IMR-90 (cell line): ENCODE measurements around the gene ARF1. TPM values are rescaled to one million over a fixed set of nuclear protein-coding genes. Genes with fewer than 3 reads are reported as not detected.

Source experiments
- ATAC-seq: fragments of 200-7000 bp; cut with Tn5 transposase; 2 replicates; pipeline ENCODE4 v1.9.1; 2020; ENCODE audit warnings: low read depth, mild to moderate bottlenecking, moderate library complexity
- BruUV-seq: library from RNA; stranded (reverse); fragments of 400-500 nt; replicated peaks from 2 replicates; lab custom pipeline; 2021; lab: Mats Ljungman, UMichigan
- CTCF ChIA-PET: fragments of 300-600 bp; formaldehyde crosslinking; extraction: SDS; loops from one replicate; lab custom pipeline; 2021; ENCODE audit warnings: antibody characterized with exemption; lab: Yijun Ruan, JAX
- POLR2A ChIA-PET: fragments of 300-600 bp; sonication (Branson Sonifier 250); formaldehyde crosslinking; loops from one replicate; lab custom pipeline; 2022; ENCODE audit warnings: antibody characterized with exemption; ENCODE audit not compliant: unreplicated experiment; lab: Charles Lee
- DNase-seq: peaks from one replicate; pipeline ENCODE4 v3.0.0; 2013
- H2AFZ ChIP-seq: replicated peaks from 2 replicates; pipeline ENCODE3; 2013; ENCODE audit warnings: low read length, mild to moderate bottlenecking; ENCODE audit not compliant: poor library complexity
- H2AK5ac ChIP-seq: 2 replicates; pipeline ENCODE4 v1.6.1; 2013; ENCODE audit warnings: low read depth, low read length, inconsistent platforms
- H2AK9ac ChIP-seq: replicated peaks from 2 replicates; pipeline ENCODE3; 2013; ENCODE audit warnings: mild to moderate bottlenecking, low read depth, low read length, moderate library complexity; ENCODE audit not compliant: poor library complexity
- H2BK120ac ChIP-seq: 2 replicates; pipeline ENCODE4 v1.6.1; 2013; ENCODE audit warnings: low read depth, low read length, inconsistent platforms
- H2BK15ac ChIP-seq: 3 replicates; pipeline ENCODE4 v1.6.1; 2013; ENCODE audit warnings: low read depth, low read length, inconsistent platforms
- H2BK20ac ChIP-seq: 2 replicates; pipeline ENCODE4 v1.6.1; 2013; ENCODE audit warnings: low read depth, mild to moderate bottlenecking, inconsistent platforms, low read length, moderate library complexity
- H2BK5ac ChIP-seq: 2 replicates; pipeline ENCODE4 v1.6.1; 2013; ENCODE audit warnings: mild to moderate bottlenecking, low read depth, low read length, inconsistent platforms; ENCODE audit not compliant: poor library complexity, severe bottlenecking
- H3K14ac ChIP-seq: replicated peaks from 2 replicates; pipeline ENCODE4 v1.6.1; 2013; ENCODE audit warnings: low read depth, low read length, inconsistent platforms
- H3K18ac ChIP-seq: 2 replicates; pipeline ENCODE4 v1.6.1; 2013; ENCODE audit warnings: low read depth, low read length, control low read depth
- H3K23ac ChIP-seq: 2 replicates; pipeline ENCODE4 v1.6.1; 2013; ENCODE audit warnings: low read depth, low read length, inconsistent platforms
- H3K27ac ChIP-seq: 2 replicates; pipeline ENCODE4 v1.5.1; 2013; ENCODE audit warnings: mild to moderate bottlenecking, control low read depth, low read length; ENCODE audit not compliant: insufficient read depth
- H3K27me3 ChIP-seq: 2 replicates; pipeline ENCODE4 v1.6.1; 2013; ENCODE audit warnings: low read length; ENCODE audit not compliant: control insufficient read depth, insufficient read depth
- H3K36me3 ChIP-seq: 2 replicates; pipeline ENCODE4 v1.6.1; 2013; ENCODE audit warnings: low read length, mixed read lengths; ENCODE audit not compliant: control insufficient read depth, insufficient read depth
- H3K4ac ChIP-seq: 2 replicates; pipeline ENCODE4 v1.6.1; 2013; ENCODE audit warnings: low read depth, low read length, inconsistent platforms
- H3K4me1 ChIP-seq: 2 replicates; pipeline ENCODE4 v1.6.1; 2013; ENCODE audit warnings: low read length, mixed read lengths; ENCODE audit not compliant: control insufficient read depth, insufficient read depth
- H3K4me2 ChIP-seq: 2 replicates; pipeline ENCODE4 v1.6.1; 2013; ENCODE audit warnings: low read depth, mild to moderate bottlenecking, control low read depth, low read length, moderate library complexity
- H3K4me3 ChIP-seq: 2 replicates; pipeline ENCODE4 v1.5.1; 2013; ENCODE audit warnings: low read depth, mild to moderate bottlenecking, control low read depth, low read length, moderate library complexity; ENCODE audit not compliant: insufficient read depth
- H3K56ac ChIP-seq: 2 replicates; pipeline ENCODE4 v1.6.1; 2013; ENCODE audit warnings: low read length, inconsistent platforms; ENCODE audit not compliant: insufficient read depth; ENCODE audit errors: extremely low read depth
- H3K79me1 ChIP-seq, 2 experiments: 2 replicates each; pipeline ENCODE4 v1.6.1; 2013; ENCODE audit warnings: low read length in 2 of 2, inconsistent platforms in 1 of 2, low read depth in 1 of 2
- H3K9ac ChIP-seq: 2 replicates; pipeline ENCODE4 v1.6.1; 2013; ENCODE audit warnings: low read depth, low read length, control low read depth
- H3K9me1 ChIP-seq: 2 replicates; pipeline ENCODE4 v1.6.1; 2013; ENCODE audit warnings: low read length, inconsistent platforms; ENCODE audit not compliant: insufficient read depth
- H3K9me3 ChIP-seq: 2 replicates; pipeline ENCODE4 v1.6.1; 2013; ENCODE audit warnings: low read length; ENCODE audit not compliant: control insufficient read depth, insufficient read depth
- H4K20me1 ChIP-seq: 2 replicates; pipeline ENCODE4 v1.6.1; 2013; ENCODE audit warnings: low read length, inconsistent platforms; ENCODE audit not compliant: insufficient read depth
- H4K5ac ChIP-seq: 2 replicates; pipeline ENCODE4 v1.6.1; 2013; ENCODE audit warnings: mild to moderate bottlenecking, low read depth, low read length, control low read depth
- H4K8ac ChIP-seq, 2 experiments: 2 replicates each; pipeline ENCODE4 v1.6.1; 2013; ENCODE audit warnings: low read depth in 2 of 2, low read length in 2 of 2, control low read depth in 1 of 2, inconsistent platforms in 1 of 2
- H4K91ac ChIP-seq: 2 replicates; pipeline ENCODE4 v1.6.1; 2013; ENCODE audit warnings: low read depth, low read length, inconsistent platforms; ENCODE audit not compliant: insufficient read depth
- BHLHE40 ChIP-seq: fragments of 150-350 bp; IDR thresholded peaks from 2 replicates; pipeline ENCODE4 v1.6.1; 2016; ENCODE audit warnings: mild to moderate bottlenecking, low read depth, low read length
- CHD1 ChIP-seq: IDR thresholded peaks from 2 replicates; pipeline ENCODE4 v1.6.1; 2012; ENCODE audit warnings: low read depth, low read length, improper control_type of control experiment
- MAFK ChIP-seq: IDR thresholded peaks from 2 replicates; pipeline ENCODE4 v1.6.1; 2012; ENCODE audit warnings: low read depth, low read length, improper control_type of control experiment
- MAZ ChIP-seq: IDR thresholded peaks from 2 replicates; pipeline ENCODE4 v1.6.1; 2012; ENCODE audit warnings: low read depth, mild to moderate bottlenecking, low read length, improper control_type of control experiment, moderate library complexity, borderline replicate concordance
- MXI1 ChIP-seq: IDR thresholded peaks from 2 replicates; pipeline ENCODE4 v1.6.1; 2012; ENCODE audit warnings: low read depth, mild to moderate bottlenecking, low read length, moderate library complexity, borderline replicate concordance
- NFE2L2 ChIP-seq: fragments of 150-350 bp; IDR thresholded peaks from 2 replicates; pipeline ENCODE4 v1.6.1; 2016; ENCODE audit warnings: low read depth, mild to moderate bottlenecking, low read length
- POLR2A ChIP-seq: IDR thresholded peaks from 2 replicates; pipeline ENCODE4 v1.6.1; 2012; ENCODE audit warnings: mild to moderate bottlenecking, low read depth, low read length
- RAD21 ChIP-seq: IDR thresholded peaks from 2 replicates; pipeline ENCODE4 v1.6.1; 2012; ENCODE audit warnings: low read length, improper control_type of control experiment
- RCOR1 ChIP-seq: IDR thresholded peaks from 2 replicates; pipeline ENCODE4 v1.6.1; 2012; ENCODE audit warnings: mild to moderate bottlenecking, low read length, improper control_type of control experiment; ENCODE audit not compliant: insufficient replicate concordance
- RFX5 ChIP-seq: IDR thresholded peaks from 2 replicates; pipeline ENCODE4 v1.8.0; 2012; ENCODE audit warnings: low read depth, mild to moderate bottlenecking, low read length, moderate library complexity
- SMC3 ChIP-seq: fragments of 150-350 bp; IDR thresholded peaks from 2 replicates; pipeline ENCODE4 v1.6.1; 2016; ENCODE audit warnings: low read depth, mild to moderate bottlenecking, antibody characterized with exemption, low read length, moderate library complexity
- WGBS, 2 experiments: methylation state at CpG; one replicate each; pipeline versions ENCODE4 v1.1.5 to v1.1.7; 2013; ENCODE audit warnings: missing lambda C conversion rate in 2 of 2; ENCODE audit not compliant: insufficient read length in 1 of 2; ENCODE audit errors: extremely low coverage in 2 of 2; 5-methylcytosine and 5-hydroxymethylcytosine counted together
- dilution Hi-C: fragments of 300-500 bp; cut with HindIII; formaldehyde crosslinking; loops from one replicate; pipeline ENCODE4 v1.14.3; 2018; ENCODE audit warnings: low sequenced_read_pairs; ENCODE audit not compliant: unreplicated experiment
- in situ Hi-C: fragments of 300-500 bp; cut with MboI; formaldehyde crosslinking; loops from 3 replicates; pipeline ENCODE4 v1.14.3; 2019; ENCODE audit warnings: low sequenced_read_pairs, inconsistent platforms, mixed read lengths
- intact Hi-C: fragments of 100-400 bp; cut with micrococcal nuclease; formaldehyde crosslinking; loops from 2 replicates; pipeline ENCODE4 v1.10.0; 2022
- polyA plus RNA-seq, 3 experiments: library from polyadenylated mRNA; depleted of rRNA; stranded (reverse); fragments of >200 nt; gene quantifications; 2 replicates each; pipeline ENCODE4 v1.2.3, GENCODE V29; 2012; ENCODE audit warnings: low replicate concordance in 1 of 3
- total RNA-seq: library from RNA; depleted of rRNA; stranded (reverse); fragments of >200 nt; gene quantifications from 2 replicates; pipeline ENCODE4 v1.2.3, GENCODE V29; 2012
- TF ChIP-seq, protein P1 (sequence below): fragments of 150-350 bp; IDR thresholded peaks from 2 replicates; pipeline ENCODE4 v1.6.1; 2016; ENCODE audit warnings: low read depth, mild to moderate bottlenecking, low read length, moderate library complexity, borderline replicate concordance
- TF ChIP-seq, protein P2 (sequence below): fragments of 150-350 bp; IDR thresholded peaks from 2 replicates; pipeline ENCODE4 v1.6.1; 2017; ENCODE audit warnings: mild to moderate bottlenecking, antibody characterized with exemption, low read length, low read depth
- TF ChIP-seq, protein P3 (sequence below): conservative IDR thresholded peaks from 2 replicates; pipeline ENCODE4 v1.5.1; 2012; ENCODE audit warnings: mild to moderate bottlenecking, low read depth, low read length, improper control_type of control experiment

ARF1 gene
- total and polyA plus RNA-seq, 2 of the 4 experiments (the other 2 are of a cell fraction) = 330 to 1,100 TPM

DNA sequence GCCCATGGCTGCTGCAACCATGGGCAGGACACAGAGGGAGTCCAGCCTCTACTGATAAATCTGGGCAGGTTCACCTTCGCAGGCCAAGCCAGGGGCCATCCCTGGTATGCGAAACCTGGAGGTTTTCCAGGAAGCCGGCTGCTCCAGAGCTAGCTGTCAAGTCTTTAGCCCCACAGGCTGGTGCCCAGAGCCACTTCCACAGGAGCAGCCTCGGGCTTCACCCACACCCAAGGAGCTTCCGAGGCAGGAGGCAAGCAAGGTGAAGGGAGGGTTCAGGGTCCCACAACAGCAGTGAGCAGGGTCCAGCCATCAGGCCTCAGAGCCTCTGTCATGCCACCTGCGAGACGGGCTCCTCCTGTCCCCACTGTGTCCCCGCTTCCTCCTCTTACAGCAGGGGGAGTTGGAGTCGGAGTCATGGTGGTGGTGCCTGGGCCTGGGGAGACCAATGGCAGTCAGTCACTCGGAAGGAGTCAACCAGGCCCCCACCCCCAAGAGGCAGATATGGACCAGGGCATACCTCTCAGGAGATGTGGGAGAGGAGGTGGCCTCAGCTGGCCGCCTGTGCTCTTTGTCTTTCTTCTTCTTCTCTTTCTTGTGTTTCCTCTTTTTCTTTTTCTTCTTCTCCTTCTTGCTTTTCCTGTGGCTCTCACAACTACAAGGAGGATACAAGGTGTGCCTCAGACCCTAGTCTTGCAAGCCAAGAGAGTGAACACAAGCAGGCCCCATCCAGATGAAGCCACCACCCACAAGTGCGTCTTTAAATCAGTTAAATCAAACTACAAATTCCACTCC is 18.5 kb downstream of the ARF1 start:
- Histone ChIP-seq H2BK15ac (no peak overlapping the region), H4K20me1 (peaks cover 58% of the 10 kb centered on the region), H2AFZ (peak overlapping the region; percentile 67), H3K4me3 (no peak overlapping the region), H3K27ac (no peak overlapping the region), H2BK5ac (no peak overlapping the region), H3K14ac (no peak overlapping the region), H3K4ac (no peak overlapping the region), H2AK9ac (peak overlapping the region; percentile 48), H3K9me1 (peaks cover 21% of the 10 kb centered on the region), H3K36me3 (peaks cover 47% of the 10 kb centered on the region), H4K91ac (no peak overlapping the region), H2BK20ac (no peak overlapping the region), H3K9ac (no peak overlapping the region), H2AK5ac (no peak overlapping the region), H4K8ac (0 out of 4 replicates have a peak overlapping the region, but pooled peaks of 1 of the 2 experiments have one; percentile 41), H3K79me1 (peaks cover 7 to 61% of the 10 kb centered on the region in 2 experiments; a peak in 3 of 4 replicates), H4K5ac (no peak overlapping the region; the same call in 1 of the 2 replicates), H3K18ac (no peak overlapping the region), H3K23ac (peak overlapping the region; percentile 27; the same call in 1 of the 2 replicates), H3K4me1 (peaks cover 7% of the 10 kb centered on the region; the same call in 1 of the 2 replicates), H3K27me3 (no peaks in the 10 kb centered on the region), H3K56ac (no peak overlapping the region; the same call in 1 of the 2 replicates), H3K4me2 (no peak overlapping the region), H2BK120ac (no peak overlapping the region), H3K9me3 (no peaks in the 10 kb centered on the region)
- in situ Hi-C loops = no loop called here
- ChIA-PET CTCF (no interaction called here), POLR2A (no interaction called here)
- ATAC-seq (no peak), DNase-seq (no peak)
- dilution Hi-C loops = no loop called here
- 100% methylated on average over 2 of the region's 12 CpGs; no CpG with 5 or more reads in 1 of the 2 experiments for WGBS, 2 experiments
- no TSS peak for BruUV-seq
- intact Hi-C loops = loop anchor here (5.0 kb wide), 1 partner anchor 41 kb away; the partner anchor contains the start of gene GUK1
- TF ChIP-seq, protein P1, sequence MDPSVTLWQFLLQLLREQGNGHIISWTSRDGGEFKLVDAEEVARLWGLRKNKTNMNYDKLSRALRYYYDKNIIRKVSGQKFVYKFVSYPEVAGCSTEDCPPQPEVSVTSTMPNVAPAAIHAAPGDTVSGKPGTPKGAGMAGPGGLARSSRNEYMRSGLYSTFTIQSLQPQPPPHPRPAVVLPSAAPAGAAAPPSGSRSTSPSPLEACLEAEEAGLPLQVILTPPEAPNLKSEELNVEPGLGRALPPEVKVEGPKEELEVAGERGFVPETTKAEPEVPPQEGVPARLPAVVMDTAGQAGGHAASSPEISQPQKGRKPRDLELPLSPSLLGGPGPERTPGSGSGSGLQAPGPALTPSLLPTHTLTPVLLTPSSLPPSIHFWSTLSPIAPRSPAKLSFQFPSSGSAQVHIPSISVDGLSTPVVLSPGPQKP = no peak
- no peak for TF ChIP-seq SMC3
- no peak for TF ChIP-seq POLR2A
- TF ChIP-seq, protein P2, sequence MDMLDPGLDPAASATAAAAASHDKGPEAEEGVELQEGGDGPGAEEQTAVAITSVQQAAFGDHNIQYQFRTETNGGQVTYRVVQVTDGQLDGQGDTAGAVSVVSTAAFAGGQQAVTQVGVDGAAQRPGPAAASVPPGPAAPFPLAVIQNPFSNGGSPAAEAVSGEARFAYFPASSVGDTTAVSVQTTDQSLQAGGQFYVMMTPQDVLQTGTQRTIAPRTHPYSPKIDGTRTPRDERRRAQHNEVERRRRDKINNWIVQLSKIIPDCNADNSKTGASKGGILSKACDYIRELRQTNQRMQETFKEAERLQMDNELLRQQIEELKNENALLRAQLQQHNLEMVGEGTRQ = no peak
- TF ChIP-seq MXI1 = no peak
- TF ChIP-seq RAD21 = no peak
- TF ChIP-seq CHD1 = no peak
- no peak for TF ChIP-seq RCOR1
- TF ChIP-seq MAZ = no peak
- TF ChIP-seq MAFK = no peak
- no peak for TF ChIP-seq RFX5
- TF ChIP-seq, protein P3, sequence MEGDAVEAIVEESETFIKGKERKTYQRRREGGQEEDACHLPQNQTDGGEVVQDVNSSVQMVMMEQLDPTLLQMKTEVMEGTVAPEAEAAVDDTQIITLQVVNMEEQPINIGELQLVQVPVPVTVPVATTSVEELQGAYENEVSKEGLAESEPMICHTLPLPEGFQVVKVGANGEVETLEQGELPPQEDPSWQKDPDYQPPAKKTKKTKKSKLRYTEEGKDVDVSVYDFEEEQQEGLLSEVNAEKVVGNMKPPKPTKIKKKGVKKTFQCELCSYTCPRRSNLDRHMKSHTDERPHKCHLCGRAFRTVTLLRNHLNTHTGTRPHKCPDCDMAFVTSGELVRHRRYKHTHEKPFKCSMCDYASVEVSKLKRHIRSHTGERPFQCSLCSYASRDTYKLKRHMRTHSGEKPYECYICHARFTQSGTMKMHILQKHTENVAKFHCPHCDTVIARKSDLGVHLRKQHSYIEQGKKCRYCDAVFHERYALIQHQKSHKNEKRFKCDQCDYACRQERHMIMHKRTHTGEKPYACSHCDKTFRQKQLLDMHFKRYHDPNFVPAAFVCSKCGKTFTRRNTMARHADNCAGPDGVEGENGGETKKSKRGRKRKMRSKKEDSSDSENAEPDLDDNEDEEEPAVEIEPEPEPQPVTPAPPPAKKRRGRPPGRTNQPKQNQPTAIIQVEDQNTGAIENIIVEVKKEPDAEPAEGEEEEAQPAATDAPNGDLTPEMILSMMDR = no peak
- no peak for TF ChIP-seq NFE2L2
- TF ChIP-seq BHLHE40 = no peak
